Kidney tubule cell (primary cell): Measurements from ENCODE around the gene PPP2R2C.

Source experiments
- DNase-seq: peaks from one replicate; pipeline ENCODE4 v3.0.0-alpha.2; 2018; ENCODE audit warnings: low spot score

The PPP2R2C gene

DNA sequence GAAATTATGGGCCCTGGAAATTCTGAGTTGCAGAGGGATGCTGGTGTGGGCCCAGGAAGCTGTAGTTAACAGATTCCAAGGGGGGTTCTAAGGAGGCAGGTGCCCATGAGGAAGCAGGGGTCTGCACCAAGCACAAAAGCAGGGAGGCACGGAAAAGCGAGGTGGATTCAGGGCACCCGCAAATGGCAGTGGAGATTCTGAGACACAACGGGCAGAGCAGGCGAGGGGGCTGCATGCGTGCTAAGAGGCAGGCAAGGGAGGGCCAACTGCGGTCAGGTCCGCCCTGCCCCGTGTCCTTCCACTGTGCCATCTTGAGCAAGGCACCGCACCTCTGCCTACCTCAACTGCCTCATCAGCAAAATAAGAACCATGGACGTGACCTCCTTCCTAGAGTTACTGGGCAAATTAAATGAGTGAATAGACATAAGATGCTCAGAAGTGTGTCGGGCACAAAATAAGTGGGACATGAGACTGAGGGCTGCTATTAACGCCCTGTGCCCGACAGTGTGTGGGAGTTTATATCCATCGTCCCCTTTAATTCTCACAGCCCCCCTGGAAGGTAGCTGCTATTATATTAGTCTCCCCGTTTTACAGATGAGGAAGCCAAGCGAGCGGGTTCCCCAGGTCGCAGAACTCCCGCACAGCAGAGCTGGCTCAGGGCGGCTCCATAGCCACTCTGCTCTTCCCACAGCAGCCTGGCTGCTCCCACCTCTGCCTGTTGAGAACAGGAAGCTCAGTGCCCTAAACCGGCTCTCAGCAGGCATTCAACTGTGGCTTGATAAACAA is 67.6 kb downstream of the PPP2R2C start:
- no peak for DNase-seq

DNA sequence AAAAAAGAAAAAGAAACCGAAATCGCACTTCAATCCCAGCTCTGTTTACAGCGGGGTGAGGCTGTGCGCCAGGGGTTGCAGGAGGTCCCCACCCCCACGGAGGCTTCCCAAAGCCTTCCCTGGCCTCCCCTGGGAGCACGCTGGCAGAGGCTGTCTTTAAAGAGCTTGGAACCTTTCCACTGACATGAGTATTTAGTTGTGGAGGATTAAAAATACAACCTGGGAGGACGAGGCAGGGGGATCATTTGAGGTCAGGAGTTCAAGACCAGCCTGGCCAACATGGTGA is 69.1 kb downstream of the PPP2R2C start:
- DNase-seq = no peak

DNA sequence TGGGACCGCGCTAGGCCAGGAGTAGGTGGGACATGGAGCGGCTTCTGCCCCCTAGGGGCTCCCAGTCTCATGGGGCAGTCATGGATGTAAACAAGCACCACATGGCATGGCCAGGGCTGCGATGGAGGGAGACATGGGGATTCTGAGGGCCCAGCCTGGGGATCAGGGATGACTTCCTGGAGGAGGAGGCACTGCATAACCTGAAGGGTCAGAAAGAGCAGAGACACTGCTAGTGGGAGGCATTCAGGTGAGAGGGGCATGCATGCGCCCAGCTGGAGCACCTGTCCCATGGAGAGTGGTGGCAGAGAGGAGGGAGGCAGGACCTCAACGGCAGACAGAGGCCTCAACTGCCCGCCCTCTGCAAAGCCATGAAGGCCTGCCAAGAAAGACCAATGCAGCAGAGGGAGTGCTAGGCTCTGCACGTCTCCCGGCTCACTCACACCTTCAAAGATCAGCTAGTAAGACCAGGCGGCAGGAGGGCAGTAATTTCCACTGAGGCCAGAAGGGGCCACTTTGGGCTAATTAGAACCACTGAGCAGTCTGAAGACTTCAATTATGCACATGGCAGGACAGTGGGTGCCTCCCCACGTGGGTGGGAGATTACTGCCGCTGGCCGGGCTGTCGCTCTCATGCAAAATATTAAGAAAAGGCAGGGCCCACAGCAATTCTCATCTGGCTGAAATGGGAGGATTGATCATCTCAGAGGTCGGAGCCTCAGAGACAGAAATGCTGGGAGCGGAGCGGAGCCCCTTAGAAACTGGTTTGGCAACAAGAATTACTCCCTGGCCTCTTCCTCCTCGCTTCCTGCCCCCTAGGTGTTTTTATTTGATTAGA is 69.6 kb downstream of the PPP2R2C start:
- no peak for DNase-seq

DNA sequence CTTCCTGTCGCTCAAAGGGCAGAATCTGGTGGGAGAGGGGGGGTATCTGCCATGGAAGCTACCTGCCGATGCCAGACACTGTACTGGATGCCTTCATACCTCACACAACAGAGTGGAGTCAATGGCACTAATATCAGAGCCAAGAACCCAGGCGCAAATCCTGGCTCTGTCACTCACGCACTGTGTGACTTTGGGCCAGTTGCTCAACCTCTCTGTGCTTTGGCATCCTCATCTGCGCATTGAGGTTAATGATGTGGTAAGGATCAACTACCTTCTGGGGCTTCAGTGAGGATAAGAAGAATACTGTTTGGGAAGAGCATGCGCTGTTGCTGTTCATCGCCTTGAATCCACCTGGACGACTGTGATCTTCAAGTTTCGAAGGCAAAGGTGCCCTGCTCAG is 70.6 kb downstream of the PPP2R2C start:
- DNase-seq = no peak

DNA sequence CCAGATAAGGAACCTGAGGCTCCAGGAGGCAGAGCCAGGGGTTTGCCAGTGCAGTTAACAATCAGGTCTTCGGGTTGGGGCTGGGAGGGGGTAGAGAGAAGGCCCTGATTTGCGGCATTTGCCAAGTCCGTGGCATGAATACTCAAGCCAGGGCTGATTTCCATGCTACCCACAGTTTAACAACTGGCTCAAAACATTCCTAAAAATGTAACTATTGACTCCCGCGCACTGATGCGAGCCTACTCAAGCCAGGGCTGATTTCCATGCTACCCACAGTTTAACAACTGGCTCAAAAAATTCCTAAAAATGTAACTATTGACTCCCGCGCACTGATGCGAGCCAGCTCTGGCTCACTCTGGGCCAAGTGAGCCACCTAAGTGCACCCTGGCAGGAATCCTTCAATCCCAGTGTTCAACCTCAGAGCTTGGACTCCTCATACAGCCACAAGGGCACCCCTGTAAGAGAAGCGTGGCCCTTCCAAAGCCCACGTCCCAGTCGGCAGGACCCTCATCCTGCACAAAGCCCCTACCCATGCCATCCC is 75.6 kb downstream of the PPP2R2C start:
- no peak for DNase-seq

DNA sequence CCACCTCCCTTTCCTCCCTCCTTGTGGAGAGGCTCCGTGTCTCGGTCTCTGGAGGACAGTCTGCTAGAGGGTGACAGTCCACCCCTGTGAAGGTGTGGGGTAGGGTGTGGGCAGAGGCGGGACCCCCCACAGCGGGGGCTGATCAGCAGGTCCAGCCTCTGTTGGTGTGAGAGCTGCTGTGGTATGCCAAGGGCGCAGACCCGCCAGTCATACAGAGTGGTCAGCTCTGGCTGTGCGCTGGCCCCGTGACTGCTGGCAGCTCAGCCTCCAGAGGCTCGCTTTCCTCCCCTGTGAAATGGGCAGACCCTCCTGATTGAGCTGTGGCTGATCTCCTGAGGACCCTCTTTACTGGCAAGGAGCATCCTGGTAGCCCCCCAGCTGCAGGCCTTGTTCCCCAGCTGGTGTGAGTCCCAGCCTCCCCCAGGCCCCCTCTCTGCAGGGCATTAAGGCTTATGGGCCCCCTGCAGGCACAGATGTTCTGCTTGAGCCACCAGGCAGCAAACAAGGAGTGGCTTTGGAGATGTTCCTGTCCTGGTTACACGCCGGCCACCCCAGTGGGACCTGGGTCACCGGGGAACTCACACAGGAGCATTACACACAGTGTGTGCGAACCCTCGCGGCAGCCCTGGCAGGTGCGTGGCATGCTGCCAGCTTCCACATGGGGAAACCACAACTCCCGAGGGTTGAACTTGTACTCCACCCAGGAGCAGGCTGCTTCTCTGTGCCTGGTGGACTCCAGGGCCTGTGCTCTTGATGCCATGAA is 76.8 kb downstream of the PPP2R2C start:
- no peak for DNase-seq

DNA sequence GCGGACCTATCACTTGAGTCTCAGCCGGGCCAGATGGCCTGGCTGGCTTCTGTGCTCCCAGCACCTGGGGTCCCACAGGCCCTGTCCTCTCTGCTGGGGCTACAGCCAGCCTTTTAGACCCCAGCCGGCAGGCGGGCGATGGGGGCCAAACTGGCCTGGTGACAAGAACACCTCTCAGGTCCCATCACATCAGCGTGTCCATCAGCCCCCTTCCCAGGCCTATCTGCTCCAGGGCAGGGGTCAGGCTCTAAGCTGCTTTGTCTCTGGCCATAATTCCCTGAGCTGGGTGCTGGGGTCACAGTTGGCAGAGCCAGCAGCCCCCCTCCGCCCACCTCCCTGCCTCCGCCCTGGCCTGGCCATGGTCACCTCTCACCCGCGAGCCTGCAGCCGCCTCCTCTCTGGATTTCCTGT is 77.7 kb downstream of the PPP2R2C start:
- no peak for DNase-seq

DNA sequence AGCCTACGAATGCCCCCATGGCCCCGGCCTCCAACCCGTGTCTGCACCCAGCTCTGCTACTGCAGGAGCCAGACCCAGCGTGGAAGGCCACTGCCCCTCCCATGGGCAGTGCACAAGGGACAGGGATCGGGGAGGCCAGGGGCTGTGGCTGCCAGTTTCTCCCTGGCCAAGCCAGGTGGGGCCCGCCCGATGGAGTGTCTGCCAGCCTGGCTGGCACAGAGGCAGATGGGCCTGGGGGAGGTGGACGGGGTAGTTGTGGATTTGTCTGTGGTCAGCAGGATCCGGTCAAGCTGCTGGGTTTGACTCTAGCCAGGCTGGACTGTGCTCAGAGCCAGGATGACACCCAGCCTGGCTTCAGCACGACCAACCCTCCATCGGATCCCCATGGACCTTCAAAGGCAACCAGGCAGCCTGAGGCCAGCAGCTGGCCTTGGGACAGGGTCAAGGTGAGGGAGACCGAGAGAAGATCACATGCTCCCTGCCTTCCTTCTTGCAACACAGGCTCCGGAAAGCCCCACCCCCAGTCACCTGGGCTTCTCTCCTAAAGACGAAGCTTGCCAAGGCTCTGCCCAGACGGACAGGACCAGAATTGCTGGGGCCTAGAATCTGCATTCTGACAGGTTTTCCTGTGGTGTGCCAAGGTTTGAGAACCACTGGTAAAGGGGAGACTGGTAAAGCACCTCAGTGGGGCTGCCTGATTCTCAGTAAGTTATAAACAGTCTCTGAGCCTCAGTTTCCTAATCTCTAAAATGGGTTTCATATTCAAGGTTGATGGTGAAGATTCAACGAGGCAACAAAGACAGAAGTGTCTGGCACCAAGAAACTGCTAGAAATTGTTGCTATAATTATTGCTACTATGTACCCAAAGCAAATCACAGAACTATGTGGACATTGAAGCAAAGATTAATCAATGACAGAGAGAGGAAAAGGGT is 78.6 kb downstream of the PPP2R2C start:
- no peak for DNase-seq

DNA sequence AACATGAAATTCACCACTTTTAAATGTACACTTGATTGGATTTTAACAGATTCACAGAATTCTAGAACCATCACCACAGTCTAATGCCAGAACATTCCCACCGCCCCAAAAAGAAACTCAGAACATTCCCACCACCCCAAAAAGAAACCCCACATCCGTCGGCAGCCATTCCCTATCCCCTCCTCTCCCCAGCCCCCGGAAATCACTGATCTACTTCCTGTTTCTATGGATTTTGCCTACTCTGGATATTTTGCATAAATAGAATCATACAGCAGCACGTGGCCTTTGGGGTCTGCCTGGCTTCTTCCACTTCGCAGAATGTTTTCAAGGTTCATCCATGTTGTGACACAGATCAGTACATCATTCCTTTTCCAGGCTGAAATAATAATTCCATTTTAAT is 79.3 kb downstream of the PPP2R2C start:
- no peak for DNase-seq

DNA sequence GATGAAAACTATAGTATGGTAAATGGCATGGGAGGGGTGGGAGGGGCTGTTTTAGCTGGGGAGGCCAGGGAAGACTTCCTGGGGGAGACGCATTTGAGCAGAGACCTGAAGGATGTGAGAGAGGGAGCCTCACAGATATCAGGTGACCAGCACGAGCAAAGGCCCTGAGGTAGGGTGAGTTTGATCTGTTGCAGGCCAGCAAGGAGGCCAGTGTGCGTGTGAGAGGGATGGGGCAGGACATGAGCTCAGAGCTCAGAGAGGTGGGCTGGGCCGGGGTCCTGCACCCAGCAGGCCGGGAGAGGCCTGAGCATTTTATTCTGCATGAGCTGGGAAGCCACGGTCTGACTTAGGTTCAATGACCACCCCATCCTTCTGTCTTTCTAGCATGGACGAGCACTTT is 80.0 kb downstream of the PPP2R2C start:
- no peak for DNase-seq

DNA sequence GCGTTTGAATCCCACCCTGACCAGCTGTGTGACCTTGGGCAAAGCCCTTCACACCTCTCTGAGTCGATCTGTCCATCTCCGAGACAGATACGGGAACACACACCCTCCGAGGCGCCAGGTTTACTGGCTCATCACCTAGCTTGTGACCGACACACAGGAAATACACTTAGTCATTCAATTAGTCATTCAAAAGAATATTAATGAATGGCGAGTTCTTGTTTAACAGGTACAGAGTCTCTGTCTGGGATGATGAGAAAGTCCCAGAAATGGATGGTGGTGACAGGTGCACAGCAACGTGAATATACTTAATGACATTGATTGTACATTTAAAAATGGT is 80.6 kb downstream of the PPP2R2C start:
- peak; percentile 82 for DNase-seq

DNA sequence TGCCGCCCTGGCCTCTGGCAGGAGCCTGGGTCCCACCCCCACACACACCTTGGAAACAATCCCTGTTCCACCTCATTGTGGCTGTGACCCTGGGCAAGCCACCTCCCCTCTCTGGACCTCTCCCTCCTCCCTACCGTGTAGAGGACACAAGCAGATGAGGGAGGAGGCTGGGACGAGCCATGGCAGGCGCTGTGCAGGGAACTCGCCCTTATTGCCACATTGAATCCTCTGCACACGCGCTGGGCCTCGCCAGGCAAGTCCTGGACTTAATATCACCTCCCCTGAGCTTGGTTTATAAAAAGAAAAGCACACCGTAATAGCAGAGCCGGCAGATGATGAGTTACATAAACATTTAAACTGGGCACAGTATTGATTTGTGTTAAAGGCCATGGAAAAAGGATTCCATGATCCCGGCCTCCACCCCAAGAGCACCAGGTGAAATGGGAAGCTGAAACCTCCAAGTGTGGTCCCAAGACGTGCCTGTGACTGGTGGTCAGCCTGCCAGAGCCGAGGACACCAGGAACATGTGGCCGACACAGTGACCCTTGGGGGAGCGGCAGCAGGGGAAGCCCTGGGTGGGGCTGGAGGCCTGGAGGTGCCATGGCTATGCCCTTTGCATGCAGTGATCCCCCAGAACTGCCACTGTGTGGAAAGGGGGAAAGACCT is 81.1 kb downstream of the PPP2R2C start:
- DNase-seq = no peak

DNA sequence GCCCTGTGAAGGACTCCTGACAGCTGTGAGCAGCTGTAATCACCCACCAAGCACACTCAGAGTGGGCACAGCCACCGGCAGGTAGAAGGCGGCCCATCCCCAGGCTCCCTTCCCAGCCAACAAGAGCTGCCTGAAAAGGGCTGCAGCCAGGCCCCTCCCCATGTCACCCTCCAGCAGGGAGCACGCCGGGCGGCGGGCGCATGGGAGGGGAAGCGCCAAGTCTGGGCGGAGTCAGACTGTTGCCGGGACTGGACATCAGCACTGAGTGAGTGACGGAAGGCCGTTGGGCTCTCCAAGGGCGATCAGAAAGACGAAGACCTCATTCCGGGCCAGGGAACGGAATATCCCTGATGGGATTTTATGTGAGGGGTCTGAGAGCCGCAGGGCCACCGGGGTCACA is 82.1 kb downstream of the PPP2R2C start:
- DNase-seq = peak; percentile 6

DNA sequence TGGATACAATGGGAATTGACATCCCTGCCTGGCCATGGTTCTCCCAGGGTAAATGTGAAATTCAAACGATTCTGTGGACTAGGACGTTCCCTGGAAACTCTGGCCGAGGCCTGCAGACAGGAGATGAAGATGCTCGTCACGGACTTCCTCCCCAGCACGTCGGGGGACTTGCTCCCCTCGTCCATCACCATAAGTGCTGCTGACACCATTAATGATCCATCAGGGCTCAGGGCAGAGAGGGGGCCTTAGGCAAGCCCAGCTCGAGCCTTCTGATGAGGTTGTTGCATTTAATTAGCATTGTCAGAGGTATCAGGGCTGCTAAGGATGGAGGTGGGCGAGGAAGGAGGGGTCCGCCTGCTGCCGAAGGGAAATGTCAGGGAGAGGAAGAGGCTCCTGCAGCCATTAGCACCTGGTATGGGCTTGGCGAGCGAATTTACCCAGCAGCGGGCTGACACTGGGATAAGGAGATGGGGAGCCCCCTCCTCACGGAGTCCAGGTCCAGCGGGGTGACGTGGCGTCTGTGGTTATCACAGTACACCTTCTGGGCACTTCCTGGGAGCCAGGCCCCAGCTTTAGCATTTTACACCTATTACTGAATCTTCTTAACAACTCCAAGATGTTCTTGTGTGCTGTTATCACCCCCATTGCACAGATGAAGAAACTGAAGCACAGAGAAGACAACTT is 83.1 kb downstream of the PPP2R2C start:
- DNase-seq = no peak

DNA sequence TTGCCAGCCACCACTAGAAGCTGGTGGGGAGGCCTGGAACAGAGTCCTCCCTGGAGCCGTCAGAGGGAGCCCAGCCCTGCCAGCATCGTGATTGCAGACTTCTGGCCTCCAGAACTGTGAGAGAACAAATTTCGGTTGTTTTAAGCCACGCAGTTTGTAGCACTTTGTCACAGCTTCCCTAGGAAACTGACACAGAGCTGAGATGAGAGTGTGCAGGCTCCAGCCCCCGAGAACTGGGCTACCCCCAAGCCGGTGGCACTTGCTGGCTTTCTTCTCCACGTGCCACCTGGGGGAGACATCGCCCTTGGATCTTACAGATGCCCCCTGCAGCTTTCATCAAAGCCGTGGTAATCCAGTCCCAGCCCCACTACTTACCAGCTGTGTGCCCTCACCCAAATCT is 83.7 kb downstream of the PPP2R2C start:
- DNase-seq = no peak

DNA sequence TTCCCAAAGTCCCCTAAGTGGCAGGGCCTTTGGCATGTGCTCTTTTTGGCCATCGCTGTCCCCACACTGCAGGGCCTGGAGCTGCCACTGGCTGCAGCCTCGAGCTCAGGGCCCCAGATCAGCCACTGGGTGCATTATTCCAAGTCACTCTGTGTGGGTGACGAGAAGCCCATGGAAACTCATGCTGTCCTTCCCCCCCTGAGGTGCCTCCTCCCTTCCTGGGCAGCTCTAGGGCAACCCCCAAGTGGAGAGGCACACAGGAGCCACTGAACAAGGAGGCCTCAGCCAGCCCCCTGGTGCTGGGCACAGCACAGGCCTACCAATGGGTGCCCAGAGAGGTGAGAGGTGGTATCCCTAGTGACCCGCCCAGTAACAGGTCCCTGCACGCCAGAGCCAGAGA is 84.5 kb downstream of the PPP2R2C start:
- DNase-seq = no peak

DNA sequence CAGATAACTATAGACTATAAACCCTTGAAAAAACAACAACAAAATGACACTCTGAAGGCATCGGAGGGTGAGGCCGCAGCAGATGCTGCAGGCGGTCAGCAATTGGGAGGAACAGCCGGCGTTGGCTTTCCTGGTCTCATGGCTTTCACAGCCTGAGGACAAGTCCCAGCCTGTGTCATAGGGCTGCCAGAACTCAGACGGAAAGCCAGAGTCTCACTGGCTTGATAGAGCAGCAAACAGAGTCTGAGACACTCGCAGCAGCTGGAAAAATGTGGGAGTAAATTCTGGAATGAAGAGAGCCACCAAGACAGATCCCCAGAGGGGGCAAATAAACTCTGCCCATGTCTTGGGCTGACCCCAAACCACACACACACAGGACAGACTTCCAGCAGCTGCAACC is 86.3 kb downstream of the PPP2R2C start:
- no peak for DNase-seq

DNA sequence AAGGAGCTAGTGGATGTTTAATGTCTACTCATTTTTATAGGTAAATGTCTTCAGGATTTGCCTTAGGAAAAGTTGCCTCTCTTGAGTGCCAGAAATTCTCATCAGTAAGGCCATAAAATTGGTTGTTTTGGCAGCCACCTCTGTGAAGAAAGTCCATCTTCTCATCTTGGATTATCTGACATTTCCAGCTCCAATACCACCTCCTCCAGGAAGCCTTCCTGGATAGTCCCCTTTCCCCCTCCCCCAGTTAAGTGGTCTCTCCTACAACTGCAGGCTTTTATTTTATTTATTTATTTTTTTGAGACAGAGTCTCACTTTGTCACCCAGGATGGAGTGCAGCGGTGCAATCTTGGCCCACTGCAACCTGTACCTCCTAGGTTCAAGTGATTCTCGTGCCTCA is 87.1 kb downstream of the PPP2R2C start:
- DNase-seq = no peak

DNA sequence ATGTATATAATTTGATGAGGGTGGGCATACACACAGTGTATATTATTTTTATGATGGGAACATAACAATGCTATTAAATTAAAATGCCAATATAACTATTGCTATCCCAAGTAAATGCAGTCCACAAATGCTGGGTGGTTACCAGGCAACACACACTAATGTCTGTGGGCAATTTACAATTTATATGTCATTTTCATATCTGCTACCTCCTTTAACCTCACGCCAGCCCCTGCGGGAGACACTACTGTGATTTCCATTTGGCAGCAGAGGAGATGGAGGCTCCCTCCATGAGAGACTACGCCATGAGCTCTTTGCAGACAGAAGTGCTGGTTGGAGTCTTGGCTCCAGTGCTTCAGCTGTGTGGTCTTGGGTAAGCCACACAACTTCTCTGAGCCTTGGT is 87.9 kb downstream of the PPP2R2C start:
- no peak for DNase-seq

DNA sequence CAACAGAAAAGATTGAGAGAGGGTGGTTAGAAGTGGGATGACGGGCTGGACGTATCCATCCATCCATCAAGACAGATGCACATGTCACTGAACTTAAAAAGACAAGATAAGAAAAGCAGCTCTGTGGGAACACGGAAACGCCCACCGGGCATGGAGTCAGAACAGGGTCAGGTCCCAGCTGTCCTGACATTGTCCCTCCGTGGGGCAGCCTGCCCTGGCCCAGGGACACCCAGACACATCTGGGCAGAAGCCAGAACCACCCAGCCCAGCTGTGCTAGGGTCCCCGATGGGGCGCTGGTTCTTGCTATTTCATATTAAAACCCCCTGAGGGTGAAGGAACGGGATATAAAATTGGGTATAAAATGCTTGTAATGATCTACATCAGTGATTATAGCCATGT is 88.5 kb downstream of the PPP2R2C start:
- no peak for DNase-seq

DNA sequence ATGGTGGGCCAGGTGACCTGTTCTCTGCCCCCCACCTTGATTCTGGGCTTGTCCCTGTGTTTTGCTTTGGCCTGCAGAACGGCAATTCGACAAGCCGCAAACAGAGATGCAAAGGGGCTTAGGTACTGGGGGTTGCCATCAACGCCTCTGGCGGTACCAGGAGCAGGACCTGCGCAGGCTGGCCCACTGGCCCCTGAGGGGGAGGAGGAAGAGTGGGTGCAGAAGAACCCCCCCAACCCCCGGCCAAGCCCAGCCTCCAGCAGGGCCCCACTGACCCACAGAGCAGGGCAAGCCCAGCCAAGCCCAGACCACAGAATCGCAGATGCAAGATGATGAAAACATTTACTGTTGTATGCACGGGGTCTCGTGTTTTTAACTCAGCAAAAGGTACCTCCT is 89.4 kb downstream of the PPP2R2C start:
- no peak for DNase-seq
